CD4-positive, alpha-beta T cell (primary cell): ENCODE measurements around the gene MFAP4. TPM values are rescaled to one million over a fixed set of nuclear protein-coding genes. Genes with fewer than 3 reads are reported as not detected.
A peak's percentile ranks its signal among the peaks of the same experiment; 100 is the strongest.

Experiments
- ATAC-seq: fragments of 200-7000 bp; cut with Tn5 transposase; one replicate; pipeline ENCODE4 v1.10.0; 2022; ENCODE audit warnings: mild to moderate bottlenecking; ENCODE audit not compliant: poor library complexity
- CTCF ChIA-PET: fragments of 350-600 bp; sonication (Branson Sonifier 250); formaldehyde crosslinking; loops from one replicate; lab custom pipeline; 2021; ENCODE audit warnings: antibody characterized with exemption, inconsistent platforms; lab: Charles Lee
- POLR2A ChIA-PET: fragments of 350-600 bp; sonication (Branson Sonifier 250); formaldehyde crosslinking; loops from one replicate; lab custom pipeline; 2021; ENCODE audit warnings: antibody characterized with exemption, inconsistent platforms; lab: Charles Lee
- DNase-seq, 14 experiments: peaks; one replicate each; pipeline ENCODE4 v3.0.0-alpha.2; 2013 to 2020; ENCODE audit warnings: mixed read lengths in 2 of 14
- H3K27ac ChIP-seq, 2 donors: one replicate each; pipeline versions ENCODE4 v1.5.1 to v1.7.0; 2013; ENCODE audit warnings: low read length in 2 of 2, low read depth in 1 of 2, mild to moderate bottlenecking in 1 of 2
- H3K27me3 ChIP-seq, 2 experiments: 1 replicate in 1 of 2; 2 replicates in 1 of 2; pipeline versions ENCODE4 v1.6.1 to v1.7.0; 2013; ENCODE audit warnings: low read length in 2 of 2, control low read depth in 1 of 2, mild to moderate bottlenecking in 1 of 2, moderate library complexity in 1 of 2; ENCODE audit not compliant: insufficient read depth in 2 of 2, control insufficient read depth in 1 of 2
- H3K36me3 ChIP-seq: one replicate; pipeline ENCODE4 v1.6.1; 2013; ENCODE audit warnings: low read length, control low read depth; ENCODE audit not compliant: insufficient read depth
- H3K4me1 ChIP-seq: one replicate; pipeline ENCODE4 v1.6.1; 2013; ENCODE audit warnings: low read length, control low read depth; ENCODE audit not compliant: insufficient read depth
- H3K4me3 ChIP-seq: one replicate; pipeline ENCODE4 v1.5.1; 2013; ENCODE audit warnings: mild to moderate bottlenecking, low read length, moderate library complexity
- H3K9me3 ChIP-seq, 2 experiments: 1 replicate in 1 of 2; 2 replicates in 1 of 2; pipeline versions ENCODE4 v1.6.1 to v1.7.0; 2013; ENCODE audit warnings: low read length in 2 of 2, mild to moderate bottlenecking in 2 of 2, control low read depth in 1 of 2, moderate library complexity in 1 of 2; ENCODE audit not compliant: control insufficient read depth in 1 of 2, insufficient read depth in 1 of 2
- H3K27ac Mint-ChIP-seq: one replicate; pipeline ENCODE4 v1.8.0; 2020; ENCODE audit warnings: mixed read lengths
- H3K27me3 Mint-ChIP-seq: one replicate; pipeline ENCODE4 v1.8.0; 2021; ENCODE audit warnings: mixed read lengths
- H3K36me3 Mint-ChIP-seq: one replicate; pipeline ENCODE4 v1.8.0; 2021; ENCODE audit warnings: low read depth, mixed read lengths
- H3K4me1 Mint-ChIP-seq: one replicate; pipeline ENCODE4 v1.8.0; 2021; ENCODE audit warnings: low read depth, mixed read lengths
- H3K4me3 Mint-ChIP-seq: one replicate; pipeline ENCODE4 v1.8.0; 2020; ENCODE audit warnings: mild to moderate bottlenecking, mixed read lengths
- H3K9me3 Mint-ChIP-seq: one replicate; pipeline ENCODE4 v1.8.0; 2020; ENCODE audit warnings: mixed read lengths
- CTCF ChIP-seq: fragments of 200-600 bp; IDR thresholded peaks from one replicate; pipeline ENCODE4 v1.8.0; 2022; ENCODE audit warnings: antibody characterized with exemption, mild to moderate bottlenecking
- intact Hi-C, 2 experiments: fragments of 100-400 bp; cut with DNase I in 1 of 2; cut with micrococcal nuclease in 1 of 2; formaldehyde crosslinking; loops; one replicate each; pipeline versions ENCODE4 v1.15.1 to v1.9.0; 2023 to 2025; cut with DNase I, micrococcal nuclease
- total RNA-seq, 174 experiments: library from RNA in 2 of 174; stranded (reverse) in 2 of 174; gene quantifications; one replicate each; pipeline ENCODE4 v1.2.3 and lab custom pipeline; 2021 to 2026

Gene MFAP4
- total RNA-seq, 2 experiments from 2014 or later: not detected

GRCh38 chr17:19336938-19337711 lies 49.9 kb downstream of the MFAP4 start:
- H3K27me3 ChIP-seq: peaks cover 5 to 9% of the 10 kb centered on the region in 2 experiments
- H3K27me3 Mint-ChIP-seq: peaks cover 43% of the 10 kb centered on the region
- no peaks in the 10 kb centered on the region for H3K9me3 ChIP-seq
- H3K27ac ChIP-seq: no peak overlapping the region
- TF ChIP-seq CTCF: no peak
- ChIA-PET CTCF (interaction anchor here (1.0 to 1.3 kb wide), 4 partner anchors 23 to 110 kb away, joined by 3 to 4 read pairs (median 3); no protein-coding TSS in a partner anchor), POLR2A (no interaction called here)
- H3K4me3 Mint-ChIP-seq: no peak overlapping the region
- no peaks in the 10 kb centered on the region for H3K36me3 Mint-ChIP-seq
- ATAC-seq: no peak
- no peaks in the 10 kb centered on the region for H3K9me3 Mint-ChIP-seq
- intact Hi-C loops: no loop called here
- H3K4me1 Mint-ChIP-seq: no peaks in the 10 kb centered on the region
- no peaks in the 10 kb centered on the region for H3K4me1 ChIP-seq
- peak in 1 of 14 experiments; percentile 13 for DNase-seq
- H3K27ac Mint-ChIP-seq: no peak overlapping the region
- no peaks in the 10 kb centered on the region for H3K36me3 ChIP-seq
- H3K4me3 ChIP-seq: no peak overlapping the region

GRCh38 chr17:19335951-19336631 lies 50.9 kb downstream of the MFAP4 start:
- no peaks in the 10 kb centered on the region for H3K36me3 Mint-ChIP-seq
- H3K4me3 Mint-ChIP-seq: no peak overlapping the region
- TF ChIP-seq CTCF: no peak
- H3K4me1 ChIP-seq: no peaks in the 10 kb centered on the region
- H3K27me3 Mint-ChIP-seq: peaks cover 33% of the 10 kb centered on the region
- ATAC-seq (no peak), DNase-seq (no peak)
- intact Hi-C loops: no loop called here
- H3K9me3 ChIP-seq: no peaks in the 10 kb centered on the region
- CTCF ChIA-PET: no interaction called here
- H3K4me1 Mint-ChIP-seq: no peaks in the 10 kb centered on the region
- H3K9me3 Mint-ChIP-seq: no peaks in the 10 kb centered on the region
- POLR2A ChIA-PET: no interaction called here
- H3K36me3 ChIP-seq: no peaks in the 10 kb centered on the region
- no peak overlapping the region for H3K27ac ChIP-seq
- no peak overlapping the region for H3K27ac Mint-ChIP-seq
- no peak overlapping the region for H3K4me3 ChIP-seq
- peaks cover 5 to 9% of the 10 kb centered on the region in 2 experiments for H3K27me3 ChIP-seq

GRCh38 chr17:19334331-19334730 lies 52.7 kb downstream of the MFAP4 start:
- Mint-ChIP-seq H3K9me3 (no peaks in the 10 kb centered on the region), H3K4me1 (no peaks in the 10 kb centered on the region), H3K27ac (no peak overlapping the region), H3K36me3 (no peaks in the 10 kb centered on the region), H3K4me3 (no peak overlapping the region), H3K27me3 (peaks cover 34% of the 10 kb centered on the region)
- no peaks in the 10 kb centered on the region for H3K4me1 ChIP-seq
- H3K27ac ChIP-seq: no peak overlapping the region
- H3K9me3 ChIP-seq: no peaks in the 10 kb centered on the region
- ChIA-PET CTCF (no interaction called here), POLR2A (no interaction called here)
- intact Hi-C loops: no loop called here
- DNase-seq (peak in 1 of 14 experiments; percentile 6), ATAC-seq (no peak)
- TF ChIP-seq CTCF: no peak
- H3K27me3 ChIP-seq: peaks cover 5 to 7% of the 10 kb centered on the region in 2 experiments
- no peaks in the 10 kb centered on the region for H3K36me3 ChIP-seq
- H3K4me3 ChIP-seq: no peak overlapping the region
